Measurements from ENCODE around the gene NECTIN2. TPM values are rescaled to one million over a fixed set of nuclear protein-coding genes. Genes with fewer than 3 reads are reported as not detected.

Gene NECTIN2
- total RNA-seq, 1 experiment from 2014 or later: 96.3 TPM

DNA sequence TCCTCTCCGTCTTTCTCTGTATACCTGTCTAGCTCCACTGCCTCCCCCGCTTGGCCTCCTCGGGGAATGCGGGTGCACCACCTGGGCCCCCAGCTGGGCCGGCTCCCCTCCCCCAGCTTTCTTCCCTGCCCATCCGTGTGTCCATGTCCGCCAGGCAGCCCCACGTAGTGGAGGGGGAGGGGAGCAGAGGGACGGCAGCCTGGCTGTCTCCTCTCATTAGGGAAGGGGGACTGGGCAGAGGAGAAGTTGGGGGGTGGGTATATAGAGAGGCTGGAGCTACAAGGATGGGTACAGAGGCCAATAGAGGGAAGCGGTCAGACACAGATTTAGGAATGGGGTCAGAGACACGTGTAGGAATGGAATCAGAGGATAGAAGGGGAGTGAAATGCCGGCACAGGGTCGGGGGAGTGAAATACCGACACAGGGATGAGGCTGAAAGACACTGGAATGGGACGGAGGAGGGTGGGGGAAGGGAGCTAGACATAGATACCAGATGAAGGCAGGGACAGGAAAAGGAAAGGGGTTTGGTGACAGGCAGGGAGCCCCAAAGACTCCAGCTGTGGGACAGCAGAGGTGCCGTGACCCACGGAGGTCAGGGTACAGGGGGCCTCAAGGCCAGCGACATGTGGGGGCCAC lies 2.8 kb downstream of the NECTIN2 start:
- peaks cover 14 to 43% of the 10 kb centered on the region in 2 experiments for H3K4me1 ChIP-seq (ENCODE audit: control insufficient read depth in 1 of 2, insufficient read depth in 2 of 2, low read length in 2 of 2)
- H3K27ac ChIP-seq (ENCODE audit: low read depth, low read length): no peak overlapping the region; the same call in 1 of the 2 replicates
- H3K79me2 ChIP-seq (ENCODE audit: insufficient read depth, low read length): peaks cover 75% of the 10 kb centered on the region
- ChIA-PET RAD21 (ENCODE audit: low non-redundant PET in 1 of 2, low total read pairs in 2 of 2, uncharacterized antibody in 2 of 2, unreplicated experiment in 2 of 2) (no interaction called here), CTCF (no interaction called here), POLR2A (interaction anchor here (1.0 kb wide), 1 partner anchor 41 kb away, joined by 4 read pairs; the partner anchor contains the start of gene TOMM40)
- no peak overlapping the region for H2AFZ ChIP-seq (ENCODE audit: low read depth, low read length, poor library complexity, severe bottlenecking)
- no TSS peak for BruUV-seq (replicated peaks)
- H3K4me2 ChIP-seq (ENCODE audit: low read length): peak overlapping the region; percentile 97
- TF ChIP-seq, protein P1, sequence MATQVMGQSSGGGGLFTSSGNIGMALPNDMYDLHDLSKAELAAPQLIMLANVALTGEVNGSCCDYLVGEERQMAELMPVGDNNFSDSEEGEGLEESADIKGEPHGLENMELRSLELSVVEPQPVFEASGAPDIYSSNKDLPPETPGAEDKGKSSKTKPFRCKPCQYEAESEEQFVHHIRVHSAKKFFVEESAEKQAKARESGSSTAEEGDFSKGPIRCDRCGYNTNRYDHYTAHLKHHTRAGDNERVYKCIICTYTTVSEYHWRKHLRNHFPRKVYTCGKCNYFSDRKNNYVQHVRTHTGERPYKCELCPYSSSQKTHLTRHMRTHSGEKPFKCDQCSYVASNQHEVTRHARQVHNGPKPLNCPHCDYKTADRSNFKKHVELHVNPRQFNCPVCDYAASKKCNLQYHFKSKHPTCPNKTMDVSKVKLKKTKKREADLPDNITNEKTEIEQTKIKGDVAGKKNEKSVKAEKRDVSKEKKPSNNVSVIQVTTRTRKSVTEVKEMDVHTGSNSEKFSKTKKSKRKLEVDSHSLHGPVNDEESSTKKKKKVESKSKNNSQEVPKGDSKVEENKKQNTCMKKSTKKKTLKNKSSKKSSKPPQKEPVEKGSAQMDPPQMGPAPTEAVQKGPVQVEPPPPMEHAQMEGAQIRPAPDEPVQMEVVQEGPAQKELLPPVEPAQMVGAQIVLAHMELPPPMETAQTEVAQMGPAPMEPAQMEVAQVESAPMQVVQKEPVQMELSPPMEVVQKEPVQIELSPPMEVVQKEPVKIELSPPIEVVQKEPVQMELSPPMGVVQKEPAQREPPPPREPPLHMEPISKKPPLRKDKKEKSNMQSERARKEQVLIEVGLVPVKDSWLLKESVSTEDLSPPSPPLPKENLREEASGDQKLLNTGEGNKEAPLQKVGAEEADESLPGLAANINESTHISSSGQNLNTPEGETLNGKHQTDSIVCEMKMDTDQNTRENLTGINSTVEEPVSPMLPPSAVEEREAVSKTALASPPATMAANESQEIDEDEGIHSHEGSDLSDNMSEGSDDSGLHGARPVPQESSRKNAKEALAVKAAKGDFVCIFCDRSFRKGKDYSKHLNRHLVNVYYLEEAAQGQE (IDR thresholded peaks at IDR 0.05; ENCODE audit: low read depth): no peak
- TF ChIP-seq SIN3A (IDR thresholded peaks at IDR 0.05; ENCODE audit: low read depth) (no peak), RAD21 (IDR thresholded peaks at IDR 0.05; ENCODE audit: low read depth) (no peak), CEBPB (IDR thresholded peaks at IDR 0.05; ENCODE audit: low read depth) (no peak), SRF (IDR thresholded peaks at IDR 0.05; ENCODE audit: low read depth) (no peak), EGR1 (IDR thresholded peaks at IDR 0.05; ENCODE audit: low read depth) (no peak), ELF1 (IDR thresholded peaks at IDR 0.05; ENCODE audit: borderline replicate concordance, low read depth) (no peak), JUND (IDR thresholded peaks at IDR 0.05) (no peak), EZH2phosphoT487 (IDR thresholded peaks at IDR 0.05; ENCODE audit: borderline replicate concordance) (no peak), POLR2AphosphoS5 (IDR thresholded peaks at IDR 0.05; ENCODE audit: low read depth, low read length) (no peak), EZH2 (IDR thresholded peaks at IDR 0.05) (no peak), YY1 (IDR thresholded peaks at IDR 0.05; ENCODE audit: extremely low read depth, insufficient replicate concordance, low read depth, low read length) (no peak), ZFX (IDR thresholded peaks at IDR 0.05) (no peak), TCF7L2 (IDR thresholded peaks at IDR 0.05; ENCODE audit: borderline replicate concordance, extremely low read depth, insufficient read depth, insufficient read length) (no peak)
- TF ChIP-seq, protein P2, sequence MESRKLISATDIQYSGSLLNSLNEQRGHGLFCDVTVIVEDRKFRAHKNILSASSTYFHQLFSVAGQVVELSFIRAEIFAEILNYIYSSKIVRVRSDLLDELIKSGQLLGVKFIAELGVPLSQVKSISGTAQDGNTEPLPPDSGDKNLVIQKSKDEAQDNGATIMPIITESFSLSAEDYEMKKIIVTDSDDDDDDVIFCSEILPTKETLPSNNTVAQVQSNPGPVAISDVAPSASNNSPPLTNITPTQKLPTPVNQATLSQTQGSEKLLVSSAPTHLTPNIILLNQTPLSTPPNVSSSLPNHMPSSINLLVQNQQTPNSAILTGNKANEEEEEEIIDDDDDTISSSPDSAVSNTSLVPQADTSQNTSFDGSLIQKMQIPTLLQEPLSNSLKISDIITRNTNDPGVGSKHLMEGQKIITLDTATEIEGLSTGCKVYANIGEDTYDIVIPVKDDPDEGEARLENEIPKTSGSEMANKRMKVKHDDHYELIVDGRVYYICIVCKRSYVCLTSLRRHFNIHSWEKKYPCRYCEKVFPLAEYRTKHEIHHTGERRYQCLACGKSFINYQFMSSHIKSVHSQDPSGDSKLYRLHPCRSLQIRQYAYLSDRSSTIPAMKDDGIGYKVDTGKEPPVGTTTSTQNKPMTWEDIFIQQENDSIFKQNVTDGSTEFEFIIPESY (IDR thresholded peaks at IDR 0.05; ENCODE audit: extremely low read depth, insufficient replicate concordance, low read length): no peak
- TF ChIP-seq, protein P3, sequence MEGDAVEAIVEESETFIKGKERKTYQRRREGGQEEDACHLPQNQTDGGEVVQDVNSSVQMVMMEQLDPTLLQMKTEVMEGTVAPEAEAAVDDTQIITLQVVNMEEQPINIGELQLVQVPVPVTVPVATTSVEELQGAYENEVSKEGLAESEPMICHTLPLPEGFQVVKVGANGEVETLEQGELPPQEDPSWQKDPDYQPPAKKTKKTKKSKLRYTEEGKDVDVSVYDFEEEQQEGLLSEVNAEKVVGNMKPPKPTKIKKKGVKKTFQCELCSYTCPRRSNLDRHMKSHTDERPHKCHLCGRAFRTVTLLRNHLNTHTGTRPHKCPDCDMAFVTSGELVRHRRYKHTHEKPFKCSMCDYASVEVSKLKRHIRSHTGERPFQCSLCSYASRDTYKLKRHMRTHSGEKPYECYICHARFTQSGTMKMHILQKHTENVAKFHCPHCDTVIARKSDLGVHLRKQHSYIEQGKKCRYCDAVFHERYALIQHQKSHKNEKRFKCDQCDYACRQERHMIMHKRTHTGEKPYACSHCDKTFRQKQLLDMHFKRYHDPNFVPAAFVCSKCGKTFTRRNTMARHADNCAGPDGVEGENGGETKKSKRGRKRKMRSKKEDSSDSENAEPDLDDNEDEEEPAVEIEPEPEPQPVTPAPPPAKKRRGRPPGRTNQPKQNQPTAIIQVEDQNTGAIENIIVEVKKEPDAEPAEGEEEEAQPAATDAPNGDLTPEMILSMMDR (IDR thresholded peaks at IDR 0.05 in 2 of 3, conservative IDR thresholded peaks at IDR 0.05 in 1 of 3; ENCODE audit: borderline replicate concordance in 1 of 3, insufficient read depth in 1 of 3, low read depth in 2 of 3, low read length in 2 of 3): no peak
- TF ChIP-seq, protein P4, sequence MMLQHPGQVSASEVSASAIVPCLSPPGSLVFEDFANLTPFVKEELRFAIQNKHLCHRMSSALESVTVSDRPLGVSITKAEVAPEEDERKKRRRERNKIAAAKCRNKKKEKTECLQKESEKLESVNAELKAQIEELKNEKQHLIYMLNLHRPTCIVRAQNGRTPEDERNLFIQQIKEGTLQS (IDR thresholded peaks at IDR 0.05): no peak
- TF ChIP-seq, protein P5, sequence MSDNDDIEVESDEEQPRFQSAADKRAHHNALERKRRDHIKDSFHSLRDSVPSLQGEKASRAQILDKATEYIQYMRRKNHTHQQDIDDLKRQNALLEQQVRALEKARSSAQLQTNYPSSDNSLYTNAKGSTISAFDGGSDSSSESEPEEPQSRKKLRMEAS (IDR thresholded peaks at IDR 0.05): no peak
- 0 out of 4 replicates have a peak overlapping the region, but pooled peaks of 1 of the 2 experiments have one; percentile 6 for H3K4me3 ChIP-seq (replicated peaks in 1 of 2; ENCODE audit: low read depth in 1 of 2, low read length in 2 of 2)
- H3K9ac ChIP-seq (ENCODE audit: low read length): peak overlapping the region; percentile 93
- H3K36me3 ChIP-seq (ENCODE audit: control insufficient read depth in 1 of 2, insufficient read depth in 2 of 2, low read length in 2 of 2): no peaks in the 10 kb centered on the region; a peak in 1 of 4 replicates
- ATAC-seq (no peak), DNase-seq (ENCODE audit: low read depth, low spot score) (no peak)
- no peaks in the 10 kb centered on the region for H3K9me3 ChIP-seq (ENCODE audit: control insufficient read depth in 1 of 2, insufficient read depth in 1 of 2, low read depth in 1 of 2, low read length in 2 of 2)
- intact Hi-C loops (cut with micrococcal nuclease): loop anchor here (5.0 to 10.0 kb wide), 2 partner anchors 103 to 164 kb away; no protein-coding TSS in a partner anchor
- no peaks in the 10 kb centered on the region for H4K20me1 ChIP-seq (ENCODE audit: insufficient read depth)
- no peaks in the 10 kb centered on the region for H3K9me2 ChIP-seq (ENCODE audit: insufficient read depth)
- H3K27me3 ChIP-seq (ENCODE audit: insufficient read depth, low read length): no peaks in the 10 kb centered on the region
